Measurements from ENCODE around the gene SH2B3.

SH2B3 gene

GRCh38 chr12:111454311-111454710 lies 48.6 kb downstream of the SH2B3 start:
- H3K4me1 ChIP-seq (ENCODE audit: control insufficient read depth, low read length), result no peaks in the 10 kb centered on the region
- TF ChIP-seq CTCF (IDR thresholded peaks at IDR 0.05; ENCODE audit: low read depth, low read length, poor library complexity, severe bottlenecking) (no peak), EZH2phosphoT487 (IDR thresholded peaks at IDR 0.05; ENCODE audit: borderline replicate concordance, low read length) (no peak)
- peaks cover 5% of the 10 kb centered on the region; the same call in 1 of the 2 replicates for H4K20me1 ChIP-seq (ENCODE audit: control insufficient read depth, insufficient read depth, low read depth, low read length)
- H3K4me2 ChIP-seq (ENCODE audit: low read length), result no peak overlapping the region
- no peaks in the 10 kb centered on the region for H3K79me2 ChIP-seq (ENCODE audit: control insufficient read depth, low read length)
- H3F3A ChIP-seq (ENCODE audit: control insufficient read depth, insufficient read depth), result peaks cover 20% of the 10 kb centered on the region
- no peaks in the 10 kb centered on the region for H3K9me3 ChIP-seq (ENCODE audit: control insufficient read depth, insufficient read depth, low read length)
- no peaks in the 10 kb centered on the region for H3K27me3 ChIP-seq (ENCODE audit: control insufficient read depth, low read length)
- H3K9me2 ChIP-seq (replicated peaks; ENCODE audit: control insufficient read depth, low read length), result no peaks in the 10 kb centered on the region
- H3K27ac ChIP-seq (ENCODE audit: low read depth, low read length), result no peak overlapping the region
- H3K36me3 ChIP-seq (ENCODE audit: control insufficient read depth, low read length), result peaks cover 68% of the 10 kb centered on the region
- H3K4me3 ChIP-seq (ENCODE audit: low read length), result no peak overlapping the region

- Histone ChIP-seq H3K27ac (ENCODE audit: low read depth, low read length) (no peak overlapping the region), H3K9me2 (replicated peaks; ENCODE audit: control insufficient read depth, low read length) (no peaks in the 10 kb centered on the region), H3K9me3 (ENCODE audit: control insufficient read depth, insufficient read depth, low read length) (no peaks in the 10 kb centered on the region), H4K20me1 (ENCODE audit: control insufficient read depth, insufficient read depth, low read depth, low read length) (peaks cover 5% of the 10 kb centered on the region; the same call in 1 of the 2 replicates), H3K27me3 (ENCODE audit: control insufficient read depth, low read length) (no peaks in the 10 kb centered on the region), H3F3A (ENCODE audit: control insufficient read depth, insufficient read depth) (peaks cover 18% of the 10 kb centered on the region), H3K4me2 (ENCODE audit: low read length) (no peak overlapping the region), H3K4me1 (ENCODE audit: control insufficient read depth, low read length) (no peaks in the 10 kb centered on the region), H3K36me3 (ENCODE audit: control insufficient read depth, low read length) (peaks cover 64% of the 10 kb centered on the region), H3K79me2 (ENCODE audit: control insufficient read depth, low read length) (no peaks in the 10 kb centered on the region), H3K4me3 (ENCODE audit: low read length) (no peak overlapping the region)
- TF ChIP-seq CTCF (IDR thresholded peaks at IDR 0.05; ENCODE audit: low read depth, low read length, poor library complexity, severe bottlenecking) (no peak), EZH2phosphoT487 (IDR thresholded peaks at IDR 0.05; ENCODE audit: borderline replicate concordance, low read length) (no peak)
Observed at GRCh38 chr12:111454716-111455447, 49.2 kb downstream of the SH2B3 start.

- Histone ChIP-seq H3F3A (ENCODE audit: control insufficient read depth, insufficient read depth) (peaks cover 18% of the 10 kb centered on the region), H4K20me1 (ENCODE audit: control insufficient read depth, insufficient read depth, low read depth, low read length) (peaks cover 5% of the 10 kb centered on the region; the same call in 1 of the 2 replicates), H3K4me3 (ENCODE audit: low read length) (no peak overlapping the region), H3K4me1 (ENCODE audit: control insufficient read depth, low read length) (no peaks in the 10 kb centered on the region), H3K27me3 (ENCODE audit: control insufficient read depth, low read length) (no peaks in the 10 kb centered on the region), H3K9me2 (replicated peaks; ENCODE audit: control insufficient read depth, low read length) (no peaks in the 10 kb centered on the region), H3K36me3 (ENCODE audit: control insufficient read depth, low read length) (peaks cover 59% of the 10 kb centered on the region), H3K4me2 (ENCODE audit: low read length) (no peak overlapping the region), H3K79me2 (ENCODE audit: control insufficient read depth, low read length) (no peaks in the 10 kb centered on the region), H3K27ac (ENCODE audit: low read depth, low read length) (no peak overlapping the region), H3K9me3 (ENCODE audit: control insufficient read depth, insufficient read depth, low read length) (no peaks in the 10 kb centered on the region)
- TF ChIP-seq EZH2phosphoT487 (IDR thresholded peaks at IDR 0.05; ENCODE audit: borderline replicate concordance, low read length) (no peak), CTCF (IDR thresholded peaks at IDR 0.05; ENCODE audit: low read depth, low read length, poor library complexity, severe bottlenecking) (no peak)
Observed at GRCh38 chr12:111455448-111456320, 50.0 kb downstream of the SH2B3 start.

Measured in DOHH2 (cell line).